ENCODE measurements around the gene MYO18B.

- TF ChIP-seq ZNF274 (IDR thresholded peaks at IDR 0.05; ENCODE audit: low read depth, low read length), result no peak
- no peak for TF ChIP-seq POLR2A (IDR thresholded peaks at IDR 0.05; ENCODE audit: borderline replicate concordance, extremely low read depth, insufficient read depth, insufficient read length)
- TF ChIP-seq EZH2phosphoT487 (IDR thresholded peaks at IDR 0.05; ENCODE audit: borderline replicate concordance), result no peak
- TF ChIP-seq ELF1 (IDR thresholded peaks at IDR 0.05; ENCODE audit: borderline replicate concordance, low read depth), result no peak
Observed at GRCh38 chr22:25829237-25829636, 87.2 kb downstream of the MYO18B start.
